H1 (cell line): Measurements from ENCODE around the gene ETS1. TPM values are rescaled to one million over a fixed set of nuclear protein-coding genes. Genes with fewer than 3 reads are reported as not detected.

ENCODE experiments used
- CTCF ChIA-PET: fragments of 300-600 bp; sonication (Branson Sonifier 250); formaldehyde crosslinking; loops from one replicate; lab custom pipeline; 2021; ENCODE audit not compliant: partially characterized antibody; lab: Charles Lee
- POLR2A ChIA-PET: fragments of 300-600 bp; sonication (Branson Sonifier 250); formaldehyde crosslinking; loops from one replicate; lab custom pipeline; 2021; ENCODE audit warnings: inconsistent platforms; ENCODE audit not compliant: partially characterized antibody; lab: Charles Lee
- DNase-seq, 2 experiments: peaks; one replicate each; pipeline versions ENCODE4 v3.0.0 to v3.0.0-alpha.2; 2010 to 2022; ENCODE audit warnings: low spot score in 2 of 2, low read depth in 1 of 2, mixed read lengths in 1 of 2
- FAIRE-seq: peaks from 2 replicates; lab custom pipeline; 2011; peaks lifted over from hg19 to GRCh38; lab: Jason Lieb, UNC
- H2AFZ ChIP-seq: 2 replicates; pipeline ENCODE4 v1.8.1; 2012; ENCODE audit warnings: low read length, inconsistent platforms
- H2AK5ac ChIP-seq: 2 replicates; pipeline ENCODE4 v1.6.1; 2013; ENCODE audit warnings: low read depth, low read length
- H2BK120ac ChIP-seq: replicated peaks from 2 replicates; pipeline ENCODE3; 2013; ENCODE audit warnings: low read depth, low read length, inconsistent platforms
- H2BK12ac ChIP-seq: 2 replicates; pipeline ENCODE4 v1.6.1; 2013; ENCODE audit warnings: low read depth, low read length
- H2BK15ac ChIP-seq: 2 replicates; pipeline ENCODE4 v1.6.1; 2013; ENCODE audit warnings: low read length
- H2BK20ac ChIP-seq: 2 replicates; pipeline ENCODE4 v1.6.1; 2013; ENCODE audit warnings: low read length
- H2BK5ac ChIP-seq: 2 replicates; pipeline ENCODE4 v1.6.1; 2013; ENCODE audit warnings: low read depth, low read length
- H3K14ac ChIP-seq: 2 replicates; pipeline ENCODE4 v1.6.1; 2013; ENCODE audit warnings: inconsistent platforms; ENCODE audit not compliant: insufficient read length
- H3K18ac ChIP-seq: 2 replicates; pipeline ENCODE4 v1.6.1; 2013; ENCODE audit warnings: low read length; ENCODE audit errors: extremely low read depth
- H3K23ac ChIP-seq: 2 replicates; pipeline ENCODE4 v1.6.1; 2013; ENCODE audit warnings: inconsistent platforms; ENCODE audit not compliant: insufficient read length
- H3K23me2 ChIP-seq: 2 replicates; pipeline ENCODE4 v1.6.1; 2013; ENCODE audit warnings: low read depth, low read length
- H3K27ac ChIP-seq: 2 replicates; pipeline ENCODE4 v1.6.1; 2011; ENCODE audit warnings: low read depth, low read length, inconsistent platforms
- H3K27me3 ChIP-seq, 4 experiments: replicated peaks in 1 of 4; 1 replicate in 1 of 4; 2 replicates in 3 of 4; pipeline versions ENCODE4 v1.6.1 to v1.8.1; 2011 to 2013; ENCODE audit warnings: low read length in 3 of 4, mild to moderate bottlenecking in 3 of 4, inconsistent platforms in 2 of 4, mixed read lengths in 2 of 4, moderate library complexity in 1 of 4; ENCODE audit not compliant: control insufficient read depth in 3 of 4, insufficient read depth in 3 of 4; ENCODE audit errors: extremely low read depth in 1 of 4
- H3K36me3 ChIP-seq, 4 experiments: 2 replicates each; pipeline versions ENCODE4 v1.6.1 to v1.8.1; 2011 to 2013; ENCODE audit warnings: mild to moderate bottlenecking in 4 of 4, low read length in 3 of 4, moderate library complexity in 2 of 4, control low read depth in 1 of 4, inconsistent platforms in 1 of 4; ENCODE audit not compliant: insufficient read depth in 4 of 4, control insufficient read depth in 2 of 4
- H3K4ac ChIP-seq: replicated peaks from 2 replicates; pipeline ENCODE3; 2013; ENCODE audit warnings: low read length, low read depth, mixed read lengths, inconsistent platforms; ENCODE audit not compliant: insufficient read length
- H3K4me1 ChIP-seq, 4 experiments: replicated peaks in 1 of 4; 1 replicate in 1 of 4; 2 replicates in 3 of 4; pipeline versions ENCODE4 v1.6.1 to v1.8.1; 2011 to 2013; ENCODE audit warnings: low read length in 3 of 4, inconsistent platforms in 2 of 4, mixed read lengths in 1 of 4; ENCODE audit not compliant: insufficient read depth in 4 of 4, control insufficient read depth in 3 of 4
- H3K4me2 ChIP-seq, 2 experiments: 2 replicates each; pipeline versions ENCODE4 v1.6.1 to v1.8.1; 2011 to 2013; ENCODE audit warnings: low read depth in 2 of 2, low read length in 2 of 2, control low read depth in 1 of 2, inconsistent platforms in 1 of 2, mild to moderate bottlenecking in 1 of 2; ENCODE audit not compliant: insufficient read depth in 1 of 2
- H3K4me3 ChIP-seq, 4 experiments: fragments of 200-600, 300-600 bp in 1 of 4; sonication (generic), shearing (Covaris generic), sonication (Bioruptor Twin) in 1 of 4; 2 replicates each; pipeline versions ENCODE4 v1.5.1 to v1.8.1; 2011 to 2016; ENCODE audit warnings: low read length in 4 of 4, low read depth in 3 of 4, control low read depth in 2 of 4, inconsistent platforms in 2 of 4, mild to moderate bottlenecking in 2 of 4, mixed read lengths in 1 of 4, moderate library complexity in 1 of 4; ENCODE audit not compliant: insufficient read depth in 2 of 4; ENCODE audit errors: extremely low read depth in 1 of 4
- H3K56ac ChIP-seq: replicated peaks from 2 replicates; pipeline ENCODE3; 2013; ENCODE audit warnings: low read depth, mild to moderate bottlenecking, mixed read lengths, low read length, inconsistent platforms; ENCODE audit not compliant: insufficient read length
- H3K79me1 ChIP-seq: 2 replicates; pipeline ENCODE4 v1.6.1; 2013; ENCODE audit warnings: low read depth, low read length, control low read depth
- H3K79me2 ChIP-seq, 2 experiments: 2 replicates each; pipeline versions ENCODE4 v1.6.1 to v1.8.1; 2012 to 2013; ENCODE audit warnings: low read length in 2 of 2, mild to moderate bottlenecking in 2 of 2, inconsistent platforms in 1 of 2; ENCODE audit not compliant: insufficient read depth in 2 of 2, control insufficient read depth in 1 of 2
- H3K9ac ChIP-seq, 4 experiments: replicated peaks in 1 of 4; 1 replicate in 1 of 4; 2 replicates in 3 of 4; pipeline versions ENCODE4 v1.6.1 to v1.8.1; 2011 to 2013; ENCODE audit warnings: low read depth in 3 of 4, low read length in 3 of 4, control low read depth in 2 of 4, mild to moderate bottlenecking in 2 of 4, moderate library complexity in 2 of 4, inconsistent platforms in 1 of 4; ENCODE audit errors: extremely low read depth in 1 of 4
- H3K9me3 ChIP-seq, 2 experiments: 2 replicates each; pipeline versions ENCODE4 v1.6.1 to v1.8.1; 2012 to 2013; ENCODE audit warnings: mild to moderate bottlenecking in 2 of 2, moderate library complexity in 2 of 2, control low read depth in 1 of 2, inconsistent platforms in 1 of 2, low read depth in 1 of 2, low read length in 1 of 2, mixed read lengths in 1 of 2; ENCODE audit not compliant: insufficient read depth in 2 of 2
- H4K20me1 ChIP-seq, 2 experiments: replicated peaks in 1 of 2; 2 replicates each; pipeline versions ENCODE3 to v1.8.1; 2011 to 2013; ENCODE audit warnings: inconsistent platforms in 2 of 2, low read length in 2 of 2, mild to moderate bottlenecking in 1 of 2; ENCODE audit not compliant: insufficient read depth in 2 of 2, control insufficient read depth in 1 of 2
- H4K5ac ChIP-seq: 2 replicates; pipeline ENCODE4 v1.6.1; 2013; ENCODE audit warnings: low read length, low read depth, mixed read lengths, inconsistent platforms; ENCODE audit not compliant: insufficient read length
- H4K8ac ChIP-seq: 2 replicates; pipeline ENCODE4 v1.8.0; 2013; ENCODE audit warnings: mild to moderate bottlenecking, moderate library complexity, low read length, inconsistent platforms; ENCODE audit not compliant: insufficient read depth; ENCODE audit errors: extremely low read depth
- H4K91ac ChIP-seq: replicated peaks from 2 replicates; pipeline ENCODE3; 2013; ENCODE audit warnings: low read length, mixed read lengths, inconsistent platforms; ENCODE audit not compliant: insufficient read length
- CEBPB ChIP-seq: IDR thresholded peaks from 2 replicates; pipeline ENCODE4 v1.6.1; 2012; ENCODE audit warnings: low read depth, low read length
- CREB1 ChIP-seq: IDR thresholded peaks from 2 replicates; pipeline ENCODE4 v1.6.1; 2012; ENCODE audit warnings: inconsistent platforms
- GABPA ChIP-seq: IDR thresholded peaks from 2 replicates; pipeline ENCODE4 v1.6.1; 2011; ENCODE audit warnings: mild to moderate bottlenecking, low read length, moderate library complexity, borderline replicate concordance; ENCODE audit not compliant: insufficient read depth
- JUND ChIP-seq: IDR thresholded peaks from 2 replicates; pipeline ENCODE4 v1.6.1; 2011; ENCODE audit warnings: mild to moderate bottlenecking, improper control_type of control experiment, low read length
- KDM5A ChIP-seq: fragments of 200-600 bp; IDR thresholded peaks from 2 replicates; pipeline ENCODE4 v1.7.1; 2012; ENCODE audit warnings: mild to moderate bottlenecking, low read length, inconsistent platforms, mixed read lengths
- SAP30 ChIP-seq: fragments of 300-600 bp; sonication (generic); IDR thresholded peaks from 2 replicates; pipeline ENCODE4 v1.7.1; 2012; ENCODE audit warnings: low read length, moderate library complexity, mild to moderate bottlenecking, inconsistent platforms; ENCODE audit not compliant: insufficient read depth, insufficient replicate concordance
- SIRT6 ChIP-seq: IDR thresholded peaks from one replicate; pipeline ENCODE4 v1.7.1; 2012; ENCODE audit warnings: low read length, inconsistent platforms
- TCF12 ChIP-seq: IDR thresholded peaks from 2 replicates; pipeline ENCODE4 v1.6.1; 2011; ENCODE audit warnings: low read depth, mild to moderate bottlenecking, low read length
- WGBS, 2 experiments: shearing (Covaris generic) in 1 of 2; methylation state at CpG; one replicate each; pipeline versions ENCODE4 v1.1.6 to v1.1.7; 2013 to 2015; ENCODE audit warnings: low lambda C conversion rate in 2 of 2, mixed read lengths in 2 of 2, inconsistent platforms in 1 of 2, low coverage in 1 of 2, missing lambda C conversion rate in 1 of 2; ENCODE audit not compliant: insufficient replicate concordance in 2 of 2, insufficient coverage in 1 of 2, insufficient read length in 1 of 2; ENCODE audit errors: extremely low coverage in 1 of 2, missing lambda C conversion rate in 1 of 2; 5-methylcytosine and 5-hydroxymethylcytosine counted together
- polyA plus RNA-seq, 7 experiments: library from polyadenylated mRNA; depleted of rRNA in 3 of 7; stranded (reverse) in 5 of 7; unstranded in 2 of 7; fragments of >200 nt in 5 of 7; fragments of 200-250 nt in 2 of 7; gene quantifications; 1 replicate in 5 of 7; 2 replicates in 1 of 7; 4 replicates in 1 of 7; pipeline versions ENCODE4 v1.2.1 to v1.2.3, GENCODE V29; 2011 to 2013; ENCODE audit warnings: missing spikeins in 2 of 7, mixed read lengths in 2 of 7
- total RNA-seq: library from RNA; stranded (reverse); fragmentation: NEBNext Ultra II Directional; extraction: Animal tissue kit (Norgen Biotek cat#: 25700); gene quantifications from 2 replicates; pipeline ENCODE4 v1.2.1, GENCODE V29; 2021
- TF ChIP-seq, protein P1 (sequence below): IDR thresholded peaks from 2 replicates; pipeline ENCODE4 v1.6.1; 2012; ENCODE audit warnings: low read length, inconsistent platforms

ETS1 gene
- total and polyA plus RNA-seq, 2 of the 8 experiments (the other 6 are each of a cell fraction or from before 2014, with no cell fraction given): 10.0 to 35.3 TPM

DNA sequence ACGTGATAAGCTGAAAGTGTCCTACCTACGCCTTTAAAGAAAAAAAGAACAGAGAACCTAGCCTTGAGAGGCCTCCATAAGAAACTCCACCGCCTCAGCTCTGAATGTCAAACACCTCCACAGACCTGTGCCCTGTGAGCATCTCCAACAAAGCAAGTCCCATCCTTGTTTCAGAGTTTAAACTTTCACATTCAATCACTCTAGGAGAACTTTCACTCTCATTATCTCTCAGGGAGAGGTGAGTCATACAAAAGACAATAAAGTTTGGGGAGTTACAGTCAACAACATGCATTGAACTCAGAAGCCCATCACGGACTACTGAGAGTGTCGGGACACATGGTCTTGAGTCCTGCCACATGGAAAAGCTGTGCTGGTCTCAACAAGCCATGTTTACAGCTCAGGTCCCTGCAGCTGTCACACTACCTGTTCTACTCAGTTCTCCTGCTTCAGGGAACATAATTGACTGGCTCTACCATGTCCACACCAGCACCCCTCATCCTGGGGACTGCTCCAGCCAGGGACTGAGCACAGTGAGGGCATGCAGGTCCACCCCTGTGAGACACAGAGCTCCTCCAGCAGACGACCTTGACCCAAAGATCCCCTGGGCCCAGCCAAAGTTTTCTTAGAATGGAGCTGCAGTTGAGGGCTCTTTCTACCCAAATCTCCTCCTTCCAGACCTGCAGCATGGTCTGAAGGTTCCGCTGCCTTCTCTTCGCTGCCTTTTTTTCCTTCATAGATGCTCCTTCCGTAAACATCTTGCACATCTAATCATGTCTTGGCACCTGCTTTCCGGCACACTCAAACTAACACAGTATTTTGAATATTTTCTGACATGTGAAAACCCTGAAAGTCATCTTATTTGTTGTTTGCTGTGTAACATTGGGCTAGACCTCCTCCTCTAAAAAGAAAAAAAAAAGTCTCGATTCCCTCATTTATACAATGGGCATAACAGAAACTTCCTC, 114.9 kb downstream of the ETS1 start:
- Histone ChIP-seq H4K20me1 (peaks cover 0 to 2% of the 10 kb centered on the region in 2 experiments), H2BK12ac (no peak overlapping the region), H2BK120ac (no peak overlapping the region), H3K79me2 (no peaks in the 10 kb centered on the region), H2BK20ac (no peak overlapping the region), H4K91ac (no peak overlapping the region), H3K9ac (no peak overlapping the region), H3K4me3 (no peak overlapping the region), H3K4me2 (no peak overlapping the region), H3K4me1 (peaks cover 0 to 3% (median 2%) of the 10 kb centered on the region in 4 experiments; a peak in 2 of 7 replicates), H4K8ac (no peak overlapping the region), H3K9me3 (no peaks in the 10 kb centered on the region), H2BK15ac (no peak overlapping the region), H3K4ac (no peak overlapping the region), H2BK5ac (no peak overlapping the region), H3K23me2 (no peaks in the 10 kb centered on the region), H3K36me3 (peaks cover 0 to 4% (median 2%) of the 10 kb centered on the region in 4 experiments; a peak in 2 of 8 replicates), H2AK5ac (no peak overlapping the region), H3K14ac (no peak overlapping the region), H4K5ac (no peak overlapping the region), H3K23ac (no peak overlapping the region), H2AFZ (no peak overlapping the region), H3K56ac (no peak overlapping the region), H3K79me1 (no peaks in the 10 kb centered on the region), H3K27me3 (no peaks in the 10 kb centered on the region), H3K27ac (no peak overlapping the region), H3K18ac (no peak overlapping the region)
- TF ChIP-seq TCF12 (no peak), JUND (no peak), CREB1 (no peak), SIRT6 (no peak), GABPA (no peak), KDM5A (no peak), CEBPB (no peak), SAP30 (no peak)
- TF ChIP-seq, protein P1, sequence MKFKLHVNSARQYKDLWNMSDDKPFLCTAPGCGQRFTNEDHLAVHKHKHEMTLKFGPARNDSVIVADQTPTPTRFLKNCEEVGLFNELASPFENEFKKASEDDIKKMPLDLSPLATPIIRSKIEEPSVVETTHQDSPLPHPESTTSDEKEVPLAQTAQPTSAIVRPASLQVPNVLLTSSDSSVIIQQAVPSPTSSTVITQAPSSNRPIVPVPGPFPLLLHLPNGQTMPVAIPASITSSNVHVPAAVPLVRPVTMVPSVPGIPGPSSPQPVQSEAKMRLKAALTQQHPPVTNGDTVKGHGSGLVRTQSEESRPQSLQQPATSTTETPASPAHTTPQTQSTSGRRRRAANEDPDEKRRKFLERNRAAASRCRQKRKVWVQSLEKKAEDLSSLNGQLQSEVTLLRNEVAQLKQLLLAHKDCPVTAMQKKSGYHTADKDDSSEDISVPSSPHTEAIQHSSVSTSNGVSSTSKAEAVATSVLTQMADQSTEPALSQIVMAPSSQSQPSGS: no peak
- WGBS, 2 experiments: 86% methylated on average over 11 of the region's 11 CpGs; no CpG with 5 or more reads in 1 of the 2 experiments
- DNase-seq (no peak), FAIRE-seq (no peak)
- POLR2A ChIA-PET: no interaction called here
- CTCF ChIA-PET: interaction anchor here (0.6 to 2.1 kb wide), 5 partner anchors 8 to 160 kb away, joined by 3 to 9 read pairs (median 4); no protein-coding TSS in a partner anchor
